Measurements from ENCODE around the gene GRK3.

- no peak for TF ChIP-seq CTCF (conservative IDR thresholded peaks at IDR 0.05 in 1 of 2, IDR thresholded peaks at IDR 0.05 in 1 of 2; ENCODE audit: extremely low read depth in 1 of 2, insufficient read depth in 1 of 2, low read depth in 1 of 2, low read length in 2 of 2)
- TF ChIP-seq EZH2 (IDR thresholded peaks at IDR 0.05; ENCODE audit: borderline replicate concordance, low read length) = no peak
Observed at GRCh38 chr22:25602916-25603315, 38.4 kb downstream of the GRK3 start.

All from mammary epithelial cell (primary cell).